ENCODE data around the gene SLC4A2. TPM values are rescaled to one million over a fixed set of nuclear protein-coding genes. Genes with fewer than 3 reads are reported as not detected.

The SLC4A2 gene
- total RNA-seq, 1 donor from 2014 or later, result 182 TPM

DNA sequence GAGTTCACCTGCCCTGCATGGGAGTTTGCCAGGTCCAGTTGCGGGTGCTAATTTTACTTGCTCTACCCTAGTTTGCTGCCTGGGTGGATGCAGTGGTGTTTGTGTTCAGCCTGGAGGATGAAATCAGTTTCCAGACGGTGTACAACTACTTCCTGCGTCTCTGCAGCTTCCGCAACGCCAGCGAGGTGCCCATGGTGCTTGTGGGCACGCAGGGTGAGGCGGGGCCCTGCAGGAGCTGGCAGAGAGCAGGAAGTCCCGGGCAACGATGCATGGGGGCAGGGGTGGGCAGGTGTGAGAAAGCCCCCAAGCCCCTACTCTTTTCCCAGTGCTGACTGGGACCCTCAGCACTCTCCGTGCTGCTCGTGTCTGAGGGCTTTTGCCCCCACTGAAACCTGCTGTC is 58.2 kb downstream of the SLC4A2 start:
- H3K36me3 ChIP-seq, result peaks cover 57% of the 10 kb centered on the region
- no peak overlapping the region for H3K4me3 ChIP-seq
- TF ChIP-seq, protein P1, sequence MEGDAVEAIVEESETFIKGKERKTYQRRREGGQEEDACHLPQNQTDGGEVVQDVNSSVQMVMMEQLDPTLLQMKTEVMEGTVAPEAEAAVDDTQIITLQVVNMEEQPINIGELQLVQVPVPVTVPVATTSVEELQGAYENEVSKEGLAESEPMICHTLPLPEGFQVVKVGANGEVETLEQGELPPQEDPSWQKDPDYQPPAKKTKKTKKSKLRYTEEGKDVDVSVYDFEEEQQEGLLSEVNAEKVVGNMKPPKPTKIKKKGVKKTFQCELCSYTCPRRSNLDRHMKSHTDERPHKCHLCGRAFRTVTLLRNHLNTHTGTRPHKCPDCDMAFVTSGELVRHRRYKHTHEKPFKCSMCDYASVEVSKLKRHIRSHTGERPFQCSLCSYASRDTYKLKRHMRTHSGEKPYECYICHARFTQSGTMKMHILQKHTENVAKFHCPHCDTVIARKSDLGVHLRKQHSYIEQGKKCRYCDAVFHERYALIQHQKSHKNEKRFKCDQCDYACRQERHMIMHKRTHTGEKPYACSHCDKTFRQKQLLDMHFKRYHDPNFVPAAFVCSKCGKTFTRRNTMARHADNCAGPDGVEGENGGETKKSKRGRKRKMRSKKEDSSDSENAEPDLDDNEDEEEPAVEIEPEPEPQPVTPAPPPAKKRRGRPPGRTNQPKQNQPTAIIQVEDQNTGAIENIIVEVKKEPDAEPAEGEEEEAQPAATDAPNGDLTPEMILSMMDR (IDR thresholded peaks at IDR 0.05), result no peak
- H3K4me1 ChIP-seq, result peaks cover 23% of the 10 kb centered on the region
- H3K27me3 ChIP-seq (ENCODE audit: low read depth), result no peaks in the 10 kb centered on the region
- intact Hi-C loops (cut with DNase I), result no loop called here
- peak; percentile 52 for DNase-seq
- no peak overlapping the region for H3K27ac ChIP-seq
- no peaks in the 10 kb centered on the region for H3K9me3 ChIP-seq
- ATAC-seq, result no peak

DNA sequence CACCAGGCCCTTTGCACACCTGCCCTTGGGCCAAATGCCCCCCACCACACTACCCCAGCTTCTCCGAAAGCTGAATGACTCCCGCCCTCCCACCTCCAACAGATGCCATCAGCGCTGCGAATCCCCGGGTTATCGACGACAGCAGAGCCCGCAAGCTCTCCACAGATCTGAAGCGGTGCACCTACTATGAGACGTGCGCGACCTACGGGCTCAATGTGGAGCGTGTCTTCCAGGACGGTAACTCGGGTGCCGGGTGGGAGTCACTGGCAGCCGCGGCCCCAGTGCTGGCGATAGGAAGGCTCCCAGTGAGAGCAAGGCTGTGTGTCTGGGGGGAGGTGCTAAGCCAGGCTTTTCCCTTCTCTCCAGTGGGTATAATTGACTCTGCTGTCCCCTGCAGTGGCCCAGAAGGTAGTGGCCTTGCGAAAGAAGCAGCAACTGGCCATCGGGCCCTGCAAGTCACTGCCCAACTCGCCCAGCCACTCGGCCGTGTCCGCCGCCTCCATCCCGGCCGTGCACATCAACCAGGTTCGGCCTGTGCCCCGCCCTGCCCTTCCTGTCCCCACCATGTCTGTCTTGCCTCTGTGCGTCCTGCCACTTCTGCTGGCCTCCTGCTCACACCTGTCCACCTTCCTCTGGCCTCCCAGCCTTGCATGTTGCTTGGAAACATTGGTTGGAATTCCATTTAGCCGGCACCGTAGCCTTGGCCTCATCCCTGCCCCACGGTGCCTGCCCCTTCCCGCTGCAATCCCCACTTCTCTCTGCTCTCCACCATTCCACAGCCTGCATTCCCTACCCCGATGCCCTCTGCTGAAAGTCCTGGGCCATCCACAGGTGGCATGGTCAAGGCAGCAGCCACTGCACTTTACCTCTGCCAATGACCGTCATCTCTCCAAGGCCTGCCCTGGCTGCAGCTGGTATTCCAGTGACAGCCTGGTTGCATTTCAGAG is 59.0 kb downstream of the SLC4A2 start:
- H3K4me3 ChIP-seq, result no peak overlapping the region
- TF ChIP-seq, protein P1 (IDR thresholded peaks at IDR 0.05), result no peak
- intact Hi-C loops (cut with DNase I), result no loop called here
- H3K4me1 ChIP-seq, result peaks cover 15% of the 10 kb centered on the region
- no peaks in the 10 kb centered on the region for H3K9me3 ChIP-seq
- ATAC-seq (no peak), DNase-seq (no peak)
- H3K27me3 ChIP-seq (ENCODE audit: low read depth), result no peaks in the 10 kb centered on the region
- no peak overlapping the region for H3K27ac ChIP-seq
- H3K36me3 ChIP-seq, result peaks cover 66% of the 10 kb centered on the region

DNA sequence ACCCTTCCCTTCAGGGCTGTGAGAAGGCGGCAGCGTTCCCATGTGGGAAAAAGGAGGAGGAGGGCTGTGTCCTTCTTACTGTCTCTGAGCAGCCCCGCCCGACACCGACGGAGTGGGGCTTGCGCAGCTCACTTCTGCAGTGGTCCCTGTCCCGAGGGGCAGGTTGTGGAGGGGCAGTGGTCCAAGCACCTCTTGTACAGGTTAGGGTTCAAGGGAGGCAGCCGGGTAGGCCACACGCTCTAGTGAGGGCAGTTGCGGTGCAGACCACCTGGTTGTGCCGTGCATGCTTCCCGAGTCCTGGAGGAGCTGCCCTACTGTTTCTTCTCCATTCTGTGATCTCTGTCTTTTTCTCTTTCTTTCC is 59.6 kb downstream of the SLC4A2 start:
- no peaks in the 10 kb centered on the region for H3K27me3 ChIP-seq (ENCODE audit: low read depth)
- no peak overlapping the region for H3K27ac ChIP-seq
- no peak for DNase-seq
- no peak for ATAC-seq
- H3K9me3 ChIP-seq, result no peaks in the 10 kb centered on the region
- intact Hi-C loops (cut with DNase I), result no loop called here
- TF ChIP-seq, protein P1 (IDR thresholded peaks at IDR 0.05), result no peak
- peaks cover 72% of the 10 kb centered on the region for H3K36me3 ChIP-seq
- peaks cover 12% of the 10 kb centered on the region for H3K4me1 ChIP-seq
- no peak overlapping the region for H3K4me3 ChIP-seq

DNA sequence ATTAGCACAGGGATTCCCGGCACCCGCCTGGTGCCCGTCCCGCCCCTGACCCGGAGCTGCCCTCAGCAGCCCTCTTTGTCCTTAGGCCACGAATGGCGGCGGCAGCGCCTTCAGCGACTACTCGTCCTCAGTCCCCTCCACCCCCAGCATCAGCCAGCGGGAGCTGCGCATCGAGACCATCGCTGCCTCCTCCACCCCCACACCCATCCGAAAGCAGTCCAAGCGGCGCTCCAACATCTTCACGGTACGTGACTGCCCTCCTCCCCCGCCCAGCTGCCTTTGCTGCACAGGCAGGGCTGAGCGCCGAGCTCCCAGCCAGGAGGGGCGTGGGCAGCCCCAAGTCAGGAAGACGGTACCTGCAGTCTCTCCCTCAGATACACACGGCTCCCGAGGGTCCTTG is 60.5 kb downstream of the SLC4A2 start:
- H3K27ac ChIP-seq, result no peak overlapping the region
- no peak for DNase-seq
- H3K4me1 ChIP-seq, result peaks cover 10% of the 10 kb centered on the region
- peaks cover 81% of the 10 kb centered on the region for H3K36me3 ChIP-seq
- TF ChIP-seq, protein P1 (IDR thresholded peaks at IDR 0.05), result no peak
- intact Hi-C loops (cut with DNase I), result no loop called here
- H3K27me3 ChIP-seq (ENCODE audit: low read depth), result no peaks in the 10 kb centered on the region
- no peak for ATAC-seq
- H3K9me3 ChIP-seq, result no peaks in the 10 kb centered on the region
- H3K4me3 ChIP-seq, result no peak overlapping the region

DNA sequence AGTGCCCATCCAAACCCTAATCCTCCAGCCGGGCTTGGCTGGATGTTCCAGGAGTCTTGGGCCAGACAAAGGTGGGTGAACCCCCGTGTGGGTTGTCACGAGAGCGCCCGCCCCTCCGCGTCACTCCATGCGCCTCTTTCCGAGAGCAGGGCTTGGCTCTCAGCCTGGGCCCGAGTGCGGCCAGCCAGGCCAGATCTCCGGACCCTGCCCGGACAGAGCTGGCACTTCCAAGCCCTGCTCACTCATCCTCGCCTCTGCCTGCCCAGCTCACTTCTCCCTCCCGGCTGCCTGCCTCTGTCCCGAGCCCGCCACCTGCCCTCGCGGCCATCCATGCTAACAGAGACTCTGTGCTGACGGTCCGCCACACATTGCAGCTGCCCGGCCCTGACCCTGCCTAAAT is 61.5 kb downstream of the SLC4A2 start:
- intact Hi-C loops (cut with DNase I), result no loop called here
- H3K9me3 ChIP-seq, result no peaks in the 10 kb centered on the region
- no peak overlapping the region for H3K4me3 ChIP-seq

More for the DNA sequence above, 61.5 kb downstream of the SLC4A2 start:
- Histone ChIP-seq H3K4me1 (peaks cover 15% of the 10 kb centered on the region), H3K36me3 (peaks cover 85% of the 10 kb centered on the region), H3K27me3 (ENCODE audit: low read depth) (no peaks in the 10 kb centered on the region), H3K27ac (no peak overlapping the region)
- ATAC-seq, result no peak
- DNase-seq, result peak; percentile 39
- TF ChIP-seq, protein P1 (IDR thresholded peaks at IDR 0.05), result no peak

All from lower lobe of right lung (tissue), 2 donors.